H1 (cell line): ENCODE data around the gene PAFAH1B1. TPM values are rescaled to one million over a fixed set of nuclear protein-coding genes. Genes with fewer than 3 reads are reported as not detected.

ENCODE experiments used
- CTCF ChIA-PET: fragments of 300-600 bp; sonication (Branson Sonifier 250); formaldehyde crosslinking; loops from one replicate; lab custom pipeline; 2021; ENCODE audit not compliant: partially characterized antibody; lab: Charles Lee
- POLR2A ChIA-PET: fragments of 300-600 bp; sonication (Branson Sonifier 250); formaldehyde crosslinking; loops from one replicate; lab custom pipeline; 2021; ENCODE audit warnings: inconsistent platforms; ENCODE audit not compliant: partially characterized antibody; lab: Charles Lee
- DNase-seq, 2 experiments: peaks; one replicate each; pipeline versions ENCODE4 v3.0.0 to v3.0.0-alpha.2; 2010 to 2022; ENCODE audit warnings: low spot score in 2 of 2, low read depth in 1 of 2, mixed read lengths in 1 of 2
- FAIRE-seq: peaks from 2 replicates; lab custom pipeline; 2011; peaks lifted over from hg19 to GRCh38; lab: Jason Lieb, UNC
- H2AFZ ChIP-seq: 2 replicates; pipeline ENCODE4 v1.8.1; 2012; ENCODE audit warnings: low read length, inconsistent platforms
- H2AK5ac ChIP-seq: 2 replicates; pipeline ENCODE4 v1.6.1; 2013; ENCODE audit warnings: low read depth, low read length
- H2BK120ac ChIP-seq: replicated peaks from 2 replicates; pipeline ENCODE3; 2013; ENCODE audit warnings: low read depth, low read length, inconsistent platforms
- H2BK12ac ChIP-seq: 2 replicates; pipeline ENCODE4 v1.6.1; 2013; ENCODE audit warnings: low read depth, low read length
- H2BK15ac ChIP-seq: 2 replicates; pipeline ENCODE4 v1.6.1; 2013; ENCODE audit warnings: low read length
- H2BK20ac ChIP-seq: 2 replicates; pipeline ENCODE4 v1.6.1; 2013; ENCODE audit warnings: low read length
- H2BK5ac ChIP-seq: 2 replicates; pipeline ENCODE4 v1.6.1; 2013; ENCODE audit warnings: low read depth, low read length
- H3K14ac ChIP-seq: 2 replicates; pipeline ENCODE4 v1.6.1; 2013; ENCODE audit warnings: inconsistent platforms; ENCODE audit not compliant: insufficient read length
- H3K18ac ChIP-seq: 2 replicates; pipeline ENCODE4 v1.6.1; 2013; ENCODE audit warnings: low read length; ENCODE audit errors: extremely low read depth
- H3K23ac ChIP-seq: 2 replicates; pipeline ENCODE4 v1.6.1; 2013; ENCODE audit warnings: inconsistent platforms; ENCODE audit not compliant: insufficient read length
- H3K23me2 ChIP-seq: 2 replicates; pipeline ENCODE4 v1.6.1; 2013; ENCODE audit warnings: low read depth, low read length
- H3K27ac ChIP-seq: 2 replicates; pipeline ENCODE4 v1.6.1; 2011; ENCODE audit warnings: low read depth, low read length, inconsistent platforms
- H3K27me3 ChIP-seq, 4 experiments: replicated peaks in 1 of 4; 1 replicate in 1 of 4; 2 replicates in 3 of 4; pipeline versions ENCODE4 v1.6.1 to v1.8.1; 2011 to 2013; ENCODE audit warnings: low read length in 3 of 4, mild to moderate bottlenecking in 3 of 4, inconsistent platforms in 2 of 4, mixed read lengths in 2 of 4, moderate library complexity in 1 of 4; ENCODE audit not compliant: control insufficient read depth in 3 of 4, insufficient read depth in 3 of 4; ENCODE audit errors: extremely low read depth in 1 of 4
- H3K36me3 ChIP-seq, 4 experiments: 2 replicates each; pipeline versions ENCODE4 v1.6.1 to v1.8.1; 2011 to 2013; ENCODE audit warnings: mild to moderate bottlenecking in 4 of 4, low read length in 3 of 4, moderate library complexity in 2 of 4, control low read depth in 1 of 4, inconsistent platforms in 1 of 4; ENCODE audit not compliant: insufficient read depth in 4 of 4, control insufficient read depth in 2 of 4
- H3K4ac ChIP-seq: replicated peaks from 2 replicates; pipeline ENCODE3; 2013; ENCODE audit warnings: low read length, low read depth, mixed read lengths, inconsistent platforms; ENCODE audit not compliant: insufficient read length
- H3K4me1 ChIP-seq, 4 experiments: replicated peaks in 1 of 4; 1 replicate in 1 of 4; 2 replicates in 3 of 4; pipeline versions ENCODE4 v1.6.1 to v1.8.1; 2011 to 2013; ENCODE audit warnings: low read length in 3 of 4, inconsistent platforms in 2 of 4, mixed read lengths in 1 of 4; ENCODE audit not compliant: insufficient read depth in 4 of 4, control insufficient read depth in 3 of 4
- H3K4me2 ChIP-seq, 2 experiments: 2 replicates each; pipeline versions ENCODE4 v1.6.1 to v1.8.1; 2011 to 2013; ENCODE audit warnings: low read depth in 2 of 2, low read length in 2 of 2, control low read depth in 1 of 2, inconsistent platforms in 1 of 2, mild to moderate bottlenecking in 1 of 2; ENCODE audit not compliant: insufficient read depth in 1 of 2
- H3K4me3 ChIP-seq, 4 experiments: fragments of 200-600, 300-600 bp in 1 of 4; sonication (generic), shearing (Covaris generic), sonication (Bioruptor Twin) in 1 of 4; 2 replicates each; pipeline versions ENCODE4 v1.5.1 to v1.8.1; 2011 to 2016; ENCODE audit warnings: low read length in 4 of 4, low read depth in 3 of 4, control low read depth in 2 of 4, inconsistent platforms in 2 of 4, mild to moderate bottlenecking in 2 of 4, mixed read lengths in 1 of 4, moderate library complexity in 1 of 4; ENCODE audit not compliant: insufficient read depth in 2 of 4; ENCODE audit errors: extremely low read depth in 1 of 4
- H3K56ac ChIP-seq: replicated peaks from 2 replicates; pipeline ENCODE3; 2013; ENCODE audit warnings: low read depth, mild to moderate bottlenecking, mixed read lengths, low read length, inconsistent platforms; ENCODE audit not compliant: insufficient read length
- H3K79me1 ChIP-seq: 2 replicates; pipeline ENCODE4 v1.6.1; 2013; ENCODE audit warnings: low read depth, low read length, control low read depth
- H3K79me2 ChIP-seq, 2 experiments: 2 replicates each; pipeline versions ENCODE4 v1.6.1 to v1.8.1; 2012 to 2013; ENCODE audit warnings: low read length in 2 of 2, mild to moderate bottlenecking in 2 of 2, inconsistent platforms in 1 of 2; ENCODE audit not compliant: insufficient read depth in 2 of 2, control insufficient read depth in 1 of 2
- H3K9ac ChIP-seq, 4 experiments: replicated peaks in 1 of 4; 1 replicate in 1 of 4; 2 replicates in 3 of 4; pipeline versions ENCODE4 v1.6.1 to v1.8.1; 2011 to 2013; ENCODE audit warnings: low read depth in 3 of 4, low read length in 3 of 4, control low read depth in 2 of 4, mild to moderate bottlenecking in 2 of 4, moderate library complexity in 2 of 4, inconsistent platforms in 1 of 4; ENCODE audit errors: extremely low read depth in 1 of 4
- H3K9me3 ChIP-seq, 2 experiments: 2 replicates each; pipeline versions ENCODE4 v1.6.1 to v1.8.1; 2012 to 2013; ENCODE audit warnings: mild to moderate bottlenecking in 2 of 2, moderate library complexity in 2 of 2, control low read depth in 1 of 2, inconsistent platforms in 1 of 2, low read depth in 1 of 2, low read length in 1 of 2, mixed read lengths in 1 of 2; ENCODE audit not compliant: insufficient read depth in 2 of 2
- H4K20me1 ChIP-seq, 2 experiments: replicated peaks in 1 of 2; 2 replicates each; pipeline versions ENCODE3 to v1.8.1; 2011 to 2013; ENCODE audit warnings: inconsistent platforms in 2 of 2, low read length in 2 of 2, mild to moderate bottlenecking in 1 of 2; ENCODE audit not compliant: insufficient read depth in 2 of 2, control insufficient read depth in 1 of 2
- H4K5ac ChIP-seq: 2 replicates; pipeline ENCODE4 v1.6.1; 2013; ENCODE audit warnings: low read length, low read depth, mixed read lengths, inconsistent platforms; ENCODE audit not compliant: insufficient read length
- H4K8ac ChIP-seq: 2 replicates; pipeline ENCODE4 v1.8.0; 2013; ENCODE audit warnings: mild to moderate bottlenecking, moderate library complexity, low read length, inconsistent platforms; ENCODE audit not compliant: insufficient read depth; ENCODE audit errors: extremely low read depth
- H4K91ac ChIP-seq: replicated peaks from 2 replicates; pipeline ENCODE3; 2013; ENCODE audit warnings: low read length, mixed read lengths, inconsistent platforms; ENCODE audit not compliant: insufficient read length
- BCL11A ChIP-seq, 2 experiments: IDR thresholded peaks; one replicate each; pipeline ENCODE4 v1.6.1; 2011; ENCODE audit warnings: low read depth in 2 of 2, low read length in 2 of 2, mild to moderate bottlenecking in 2 of 2
- JUN ChIP-seq: IDR thresholded peaks from 2 replicates; pipeline ENCODE4 v1.6.1; 2011; ENCODE audit warnings: low read depth, mild to moderate bottlenecking, improper control_type of control experiment, low read length
- JUND ChIP-seq: IDR thresholded peaks from 2 replicates; pipeline ENCODE4 v1.6.1; 2011; ENCODE audit warnings: mild to moderate bottlenecking, improper control_type of control experiment, low read length
- KDM4A ChIP-seq: IDR thresholded peaks from one replicate; pipeline ENCODE4 v1.7.1; 2012; ENCODE audit warnings: low read depth, mild to moderate bottlenecking, moderate library complexity, low read length, inconsistent platforms; ENCODE audit not compliant: severe bottlenecking
- KDM5A ChIP-seq: fragments of 200-600 bp; IDR thresholded peaks from 2 replicates; pipeline ENCODE4 v1.7.1; 2012; ENCODE audit warnings: mild to moderate bottlenecking, low read length, inconsistent platforms, mixed read lengths
- SP1 ChIP-seq: IDR thresholded peaks from 2 replicates; pipeline ENCODE4 v1.6.1; 2011; ENCODE audit warnings: low read depth, low read length
- WGBS, 2 experiments: shearing (Covaris generic) in 1 of 2; methylation state at CpG; one replicate each; pipeline versions ENCODE4 v1.1.6 to v1.1.7; 2013 to 2015; ENCODE audit warnings: low lambda C conversion rate in 2 of 2, mixed read lengths in 2 of 2, inconsistent platforms in 1 of 2, low coverage in 1 of 2, missing lambda C conversion rate in 1 of 2; ENCODE audit not compliant: insufficient replicate concordance in 2 of 2, insufficient coverage in 1 of 2, insufficient read length in 1 of 2; ENCODE audit errors: extremely low coverage in 1 of 2, missing lambda C conversion rate in 1 of 2; 5-methylcytosine and 5-hydroxymethylcytosine counted together
- polyA plus RNA-seq, 7 experiments: library from polyadenylated mRNA; depleted of rRNA in 3 of 7; stranded (reverse) in 5 of 7; unstranded in 2 of 7; fragments of >200 nt in 5 of 7; fragments of 200-250 nt in 2 of 7; gene quantifications; 1 replicate in 5 of 7; 2 replicates in 1 of 7; 4 replicates in 1 of 7; pipeline versions ENCODE4 v1.2.1 to v1.2.3, GENCODE V29; 2011 to 2013; ENCODE audit warnings: missing spikeins in 2 of 7, mixed read lengths in 2 of 7
- total RNA-seq: library from RNA; stranded (reverse); fragmentation: NEBNext Ultra II Directional; extraction: Animal tissue kit (Norgen Biotek cat#: 25700); gene quantifications from 2 replicates; pipeline ENCODE4 v1.2.1, GENCODE V29; 2021

Gene PAFAH1B1
- total and polyA plus RNA-seq, 2 of the 8 experiments (the other 6 are each of a cell fraction or from before 2014, with no cell fraction given), result 42.0 to 152 TPM

DNA sequence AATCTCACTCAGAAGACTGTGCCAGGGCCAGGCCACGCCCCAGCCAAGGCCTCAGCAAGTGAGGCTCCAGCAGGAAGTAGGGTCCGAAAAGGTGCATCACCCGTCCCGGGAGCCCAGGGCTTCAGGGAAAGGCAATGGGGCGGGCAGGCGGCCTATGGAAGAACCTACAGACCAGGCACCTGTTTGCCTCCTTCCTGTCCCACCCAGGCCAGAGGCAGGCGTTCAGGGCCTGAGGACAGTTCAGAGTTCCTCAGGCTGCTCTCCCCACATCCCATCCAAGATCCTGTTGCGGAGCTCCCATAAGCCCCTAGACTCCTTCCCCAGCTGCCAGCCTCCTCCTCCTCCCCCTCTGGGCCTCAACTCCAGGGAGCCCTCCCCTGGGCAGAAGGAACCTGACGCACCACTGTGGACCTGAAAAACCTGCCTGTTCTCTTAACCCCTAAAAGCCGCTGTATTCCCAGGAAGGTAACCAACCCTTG, 115.8 kb downstream of the PAFAH1B1 start:
- 93% methylated on average over 10 of the region's 10 CpGs; no CpG with 5 or more reads in 1 of the 2 experiments for WGBS, 2 experiments
- Histone ChIP-seq H3K9me3 (no peaks in the 10 kb centered on the region), H2BK20ac (no peak overlapping the region), H3K9ac (no peak overlapping the region), H3K4ac (no peak overlapping the region), H2BK5ac (no peak overlapping the region), H3K4me3 (no peak overlapping the region), H3K36me3 (no peaks in the 10 kb centered on the region), H2BK120ac (no peak overlapping the region), H3K23me2 (peaks cover 7% of the 10 kb centered on the region; the same call in 1 of the 2 replicates), H3K4me1 (peaks cover 4 to 35% (median 26%) of the 10 kb centered on the region in 4 experiments), H3K56ac (no peak overlapping the region), H2AFZ (no peak overlapping the region), H4K20me1 (peaks cover 10 to 25% of the 10 kb centered on the region in 2 experiments), H4K8ac (peak overlapping the region; percentile 4; the same call in 1 of the 2 replicates), H3K27me3 (peaks cover 0 to 9% (median 6%) of the 10 kb centered on the region in 4 experiments; a peak in 5 of 7 replicates), H3K18ac (no peak overlapping the region), H3K79me1 (peaks cover 17% of the 10 kb centered on the region), H3K23ac (no peak overlapping the region), H3K27ac (no peak overlapping the region), H3K79me2 (peaks cover 21 to 60% of the 10 kb centered on the region in 2 experiments; a peak in 3 of 4 replicates), H4K91ac (no peak overlapping the region), H3K14ac (no peak overlapping the region), H3K4me2 (no peak overlapping the region; a peak in 1 of 4 replicates), H4K5ac (no peak overlapping the region), H2AK5ac (0 out of 2 replicates have a peak overlapping the region, but pooled peaks have one; percentile 27), H2BK12ac (no peak overlapping the region), H2BK15ac (peak overlapping the region; percentile 19; the same call in 1 of the 2 replicates)
- TF ChIP-seq JUND, result no peak
- no peak for TF ChIP-seq JUN
- TF ChIP-seq BCL11A (IDR thresholded peaks at IDR 0.05; ENCODE audit: low read depth in 2 of 2, low read length in 2 of 2), result no peak
- no peak for TF ChIP-seq KDM5A
- no peak for TF ChIP-seq SP1
- no peak for TF ChIP-seq KDM4A
- ChIA-PET CTCF (interaction anchor here (0.9 to 5.8 kb wide), 7 partner anchors 9 to 139 kb away, joined by 3 to 62 read pairs (median 4); no protein-coding TSS in a partner anchor), POLR2A (interaction anchor here (0.6 to 3.0 kb wide), 7 partner anchors 10 to 317 kb away, joined by 3 to 16 read pairs (median 4); no protein-coding TSS in a partner anchor)
- no peak for DNase-seq
- FAIRE-seq, result no peak
